CD4-positive, alpha-beta T cell treated with Interleukin-15 for 4 hours (primary cell): Measurements from ENCODE around the gene TMEM170A.

ENCODE experiments used
- DNase-seq: peaks from one replicate; pipeline ENCODE4 v3.0.0-alpha.2; 2020; ENCODE audit warnings: low spot score

Gene TMEM170A

GRCh38 chr16:75402159-75402820 lies 62.2 kb downstream of the TMEM170A start:
- no peak for DNase-seq

DNA sequence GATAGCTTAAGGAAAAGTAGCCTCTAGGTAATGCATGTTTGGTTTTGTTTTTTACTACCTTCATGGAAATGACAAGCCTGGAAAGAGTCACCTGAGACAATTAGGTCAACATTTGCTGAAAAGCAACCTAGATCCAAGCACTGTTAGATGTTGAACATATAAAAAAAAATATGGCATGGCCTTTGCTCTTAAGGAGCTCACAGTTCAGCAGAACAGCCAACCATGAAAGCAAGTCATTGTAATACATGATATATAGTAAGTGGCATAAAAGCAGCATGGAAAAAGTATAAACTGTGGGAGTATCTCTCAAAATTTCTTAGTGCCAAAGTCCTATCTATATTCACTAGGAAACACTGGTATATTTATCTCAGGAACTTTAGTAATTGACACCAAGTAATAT lies 62.8 kb downstream of the TMEM170A start:
- DNase-seq, result no peak

DNA sequence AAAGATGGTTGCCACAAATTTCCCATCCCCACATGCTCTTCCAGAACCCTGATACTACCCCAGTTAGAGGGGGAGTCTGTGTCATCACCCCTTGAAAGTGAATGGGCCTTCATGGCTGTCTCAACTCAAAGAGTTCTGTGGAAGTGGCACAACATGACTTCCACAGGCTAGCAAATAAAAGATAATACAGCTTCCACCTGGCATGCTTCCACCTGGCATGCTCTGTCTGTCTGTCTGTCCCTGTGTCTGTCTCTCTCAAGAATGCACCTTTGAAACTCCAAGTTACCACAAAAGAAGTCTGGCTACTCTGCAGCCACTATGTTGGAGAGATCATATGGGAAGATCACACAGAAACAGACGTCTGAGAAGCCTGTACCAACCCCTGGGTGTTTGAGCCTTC lies 66.2 kb downstream of the TMEM170A start:
- DNase-seq, result no peak

- no peak for DNase-seq
These were observed 69.5 kb downstream of the TMEM170A start for GRCh38 chr16:75394941-75395340.
